ENCODE results near the gene TNNT3. TPM values are rescaled to one million over a fixed set of nuclear protein-coding genes. Genes with fewer than 3 reads are reported as not detected.

TNNT3 gene
- total RNA-seq, 1 experiment from 2014 or later: not detected

- H2AFZ ChIP-seq (ENCODE audit: low read length): no peak overlapping the region
- H3K9me3 Mint-ChIP-seq: no peaks in the 10 kb centered on the region; a peak in 1 of 5 replicates
- H3K4me3 Mint-ChIP-seq: no peak overlapping the region
- H3K36me3 Mint-ChIP-seq (ENCODE audit: insufficient read depth in 1 of 3, low read depth in 3 of 3): no peaks in the 10 kb centered on the region
- H3K27me3 ChIP-seq (ENCODE audit: insufficient read depth, low read length): no peaks in the 10 kb centered on the region
- H3K14ac ChIP-seq (ENCODE audit: insufficient read depth, low read length): no peak overlapping the region; the same call in 1 of the 2 replicates
- H3K23me2 ChIP-seq (ENCODE audit: insufficient read length, low read depth, low read length, poor library complexity, severe bottlenecking): no peaks in the 10 kb centered on the region
- no peaks in the 10 kb centered on the region for H3K4me1 ChIP-seq (ENCODE audit: insufficient read depth, low read length)
- H2AK5ac ChIP-seq (ENCODE audit: insufficient read length, low read length): no peak overlapping the region
- no peaks in the 10 kb centered on the region for H3K4me1 Mint-ChIP-seq
- H3K18ac ChIP-seq (ENCODE audit: insufficient read length, low read depth, low read length): no peak overlapping the region
- H3K56ac ChIP-seq (ENCODE audit: insufficient read length, low read depth, low read length): no peak overlapping the region
- peaks cover 23% of the 10 kb centered on the region for H3K27me3 Mint-ChIP-seq (ENCODE audit: low read depth)
- WGBS (ENCODE audit: extremely low coverage, insufficient read length, low lambda C conversion rate): no CpG with 5 or more reads among the region's 34 CpGs
- H2BK12ac ChIP-seq (ENCODE audit: insufficient read length, low read depth, low read length): no peak overlapping the region
- no peaks in the 10 kb centered on the region for H3K79me2 ChIP-seq (ENCODE audit: insufficient read depth, low read length)
- TF ChIP-seq CTCF (conservative IDR thresholded peaks at IDR 0.05): no peak
- no peak overlapping the region for H3K4ac ChIP-seq (ENCODE audit: low read depth, low read length)
- no peak overlapping the region for H3K4me2 ChIP-seq (ENCODE audit: insufficient read depth, insufficient read length, low read length)
- H4K91ac ChIP-seq (ENCODE audit: insufficient read length, low read depth, low read length): no peak overlapping the region
- H2BK15ac ChIP-seq (ENCODE audit: low read depth, low read length): no peak overlapping the region
- H3K27ac Mint-ChIP-seq: no peak overlapping the region
- no peak overlapping the region for H2BK120ac ChIP-seq (ENCODE audit: low read depth, low read length, poor library complexity, severe bottlenecking)
- no peak overlapping the region for H3K9ac ChIP-seq (ENCODE audit: extremely low read depth, insufficient read length, low read length)
- H2BK20ac ChIP-seq (ENCODE audit: low read depth, low read length, poor library complexity, severe bottlenecking): no peak overlapping the region
- no peaks in the 10 kb centered on the region for H3K79me1 ChIP-seq (ENCODE audit: insufficient read depth, low read depth, low read length, poor library complexity, severe bottlenecking)
- no peaks in the 10 kb centered on the region for H3K9me3 ChIP-seq (ENCODE audit: control insufficient read depth, low read depth, low read length)
- H3K27ac ChIP-seq (ENCODE audit: insufficient read length, low read depth, low read length): no peak overlapping the region
- no peak overlapping the region for H3T11ph ChIP-seq (ENCODE audit: low read length)
- DNase-seq: no peak
- no peak overlapping the region for H4K8ac ChIP-seq (replicated peaks; ENCODE audit: insufficient read length, low read depth, low read length)
- no peak overlapping the region for H4K5ac ChIP-seq (ENCODE audit: insufficient read length, low read depth, low read length)
- no peak overlapping the region for H2BK5ac ChIP-seq (ENCODE audit: insufficient read length, low read length)
- no peaks in the 10 kb centered on the region for H4K20me1 ChIP-seq (ENCODE audit: control insufficient read depth, insufficient read depth, insufficient read length)
- H3K23ac ChIP-seq (ENCODE audit: insufficient read length, low read depth, low read length): no peak overlapping the region
These were observed 28.4 kb upstream of the TNNT3 start for GRCh38 chr11:1890856-1891830.
